ENCODE data around the gene CLDN11. TPM values are rescaled to one million over a fixed set of nuclear protein-coding genes. Genes with fewer than 3 reads are reported as not detected.

The CLDN11 gene
- total and polyA plus RNA-seq, 5 experiments from 2014 or later, result 0.19 TPM; not detected in 4

- POLR2A ChIA-PET, result no interaction called here
- Mint-ChIP-seq H3K36me3 (peaks cover 0 to 2% (median 2%) of the 10 kb centered on the region in 3 donors), H3K4me1 (peaks cover 9 to 19% (median 18%) of the 10 kb centered on the region in 4 donors), H3K4me3 (peak overlapping the region in 3 of 10 donors; percentile 7 to 80 (median 31)), H3K9me3 (no peaks in the 10 kb centered on the region), H3K27me3 (peaks cover 26 to 52% (median 34%) of the 10 kb centered on the region in 5 donors), H3K27ac (no peak overlapping the region)
- DNase-seq, result no peak
- ATAC-seq, result no peak
These were observed 1.6 kb upstream of the CLDN11 start for GRCh38 chr3:170417090-170417489.

GRCh38 chr3:170419557-170420087 is 954 bp downstream of the CLDN11 start:
- POLR2A ChIA-PET, result no interaction called here
- Mint-ChIP-seq H3K4me3 (peak overlapping the region in 5 of 10 donors; percentile 58 to 83 (median 69)), H3K4me1 (peaks cover 9 to 19% (median 18%) of the 10 kb centered on the region in 4 donors), H3K27ac (no peak overlapping the region), H3K36me3 (peaks cover 0 to 2% (median 2%) of the 10 kb centered on the region in 3 donors), H3K9me3 (no peaks in the 10 kb centered on the region), H3K27me3 (peaks cover 27 to 54% (median 33%) of the 10 kb centered on the region in 5 donors)
- peak in 1 of 10 donors; percentile 2 for DNase-seq
- peak; percentile 25 to 47 for ATAC-seq

- H3K36me3 Mint-ChIP-seq, result peaks cover 0 to 2% (median 2%) of the 10 kb centered on the region in 3 donors
- H3K9me3 Mint-ChIP-seq, result no peaks in the 10 kb centered on the region
- POLR2A ChIA-PET, result no interaction called here
- ATAC-seq (no peak), DNase-seq (no peak)
- peaks cover 27 to 54% (median 33%) of the 10 kb centered on the region in 5 donors for H3K27me3 Mint-ChIP-seq
- H3K27ac Mint-ChIP-seq, result no peak overlapping the region
- H3K4me1 Mint-ChIP-seq, result peaks cover 9 to 19% (median 18%) of the 10 kb centered on the region in 4 donors
- peak overlapping the region in 9 of 10 donors; percentile 26 to 83 (median 70) for H3K4me3 Mint-ChIP-seq
These were observed 1.7 kb downstream of the CLDN11 start for GRCh38 chr3:170420307-170420821.

- Mint-ChIP-seq H3K27me3 (peaks cover 25 to 54% (median 30%) of the 10 kb centered on the region in 5 donors), H3K4me3 (peak overlapping the region in 2 of 10 donors; percentile 70 to 77), H3K27ac (no peak overlapping the region), H3K4me1 (peaks cover 10 to 19% (median 18%) of the 10 kb centered on the region in 4 donors), H3K9me3 (no peaks in the 10 kb centered on the region), H3K36me3 (peaks cover 0 to 2% (median 2%) of the 10 kb centered on the region in 3 donors)
- ATAC-seq (no peak), DNase-seq (no peak)
- POLR2A ChIA-PET, result no interaction called here
These were observed 2.5 kb downstream of the CLDN11 start for GRCh38 chr3:170421111-170421641.

- peaks cover 25 to 53% (median 27%) of the 10 kb centered on the region in 5 donors for H3K27me3 Mint-ChIP-seq
- H3K9me3 Mint-ChIP-seq, result no peaks in the 10 kb centered on the region
- H3K4me3 Mint-ChIP-seq, result no peak overlapping the region
These were observed 3.1 kb downstream of the CLDN11 start for GRCh38 chr3:170421758-170422157.

GRCh38 chr3:170423001-170423615 is 4.4 kb downstream of the CLDN11 start:
- peaks cover 15 to 40% (median 18%) of the 10 kb centered on the region in 5 donors for H3K27me3 Mint-ChIP-seq
- peaks cover 0 to 2% (median 2%) of the 10 kb centered on the region in 3 donors for H3K36me3 Mint-ChIP-seq
- ATAC-seq, result no peak
- H3K4me1 Mint-ChIP-seq, result peaks cover 10 to 20% (median 17%) of the 10 kb centered on the region in 4 donors
- H3K27ac Mint-ChIP-seq, result no peak overlapping the region
- no peak for DNase-seq
- no peak overlapping the region for H3K4me3 Mint-ChIP-seq
- H3K9me3 Mint-ChIP-seq, result no peaks in the 10 kb centered on the region
- POLR2A ChIA-PET, result no interaction called here

More at GRCh38 chr3:170421758-170422157, 3.1 kb downstream of the CLDN11 start:
- DNase-seq, result no peak
- Mint-ChIP-seq H3K4me1 (peaks cover 10 to 19% (median 18%) of the 10 kb centered on the region in 4 donors), H3K27ac (no peak overlapping the region), H3K36me3 (peaks cover 0 to 2% (median 2%) of the 10 kb centered on the region in 3 donors)
- no peak for ATAC-seq
- POLR2A ChIA-PET, result no interaction called here

- POLR2A ChIA-PET, result no interaction called here
- Mint-ChIP-seq H3K4me3 (no peak overlapping the region), H3K27me3 (peaks cover 11 to 27% (median 15%) of the 10 kb centered on the region in 5 donors), H3K9me3 (no peaks in the 10 kb centered on the region), H3K4me1 (peaks cover 11 to 26% (median 21%) of the 10 kb centered on the region in 4 donors), H3K36me3 (no peaks in the 10 kb centered on the region), H3K27ac (no peak overlapping the region)
- DNase-seq, result no peak
- no peak for ATAC-seq
These were observed 6.2 kb downstream of the CLDN11 start for GRCh38 chr3:170424879-170425278.

GRCh38 chr3:170425491-170426239 is 7.0 kb downstream of the CLDN11 start:
- H3K4me3 Mint-ChIP-seq, result no peak overlapping the region
- no peaks in the 10 kb centered on the region for H3K9me3 Mint-ChIP-seq
- DNase-seq (no peak), ATAC-seq (no peak)
- POLR2A ChIA-PET, result no interaction called here
- no peaks in the 10 kb centered on the region for H3K36me3 Mint-ChIP-seq
- peaks cover 5 to 20% (median 10%) of the 10 kb centered on the region in 5 donors for H3K27me3 Mint-ChIP-seq
- H3K27ac Mint-ChIP-seq, result peak overlapping the region in 1 of 10 donors; percentile 26
- H3K4me1 Mint-ChIP-seq, result peaks cover 8 to 18% (median 15%) of the 10 kb centered on the region in 4 donors

GRCh38 chr3:170426240-170426797 is 7.7 kb downstream of the CLDN11 start:
- POLR2A ChIA-PET, result no interaction called here

GRCh38 chr3:170428095-170428494 is 9.4 kb downstream of the CLDN11 start:
- Mint-ChIP-seq H3K9me3 (peaks cover 0 to 4% (median 0%) of the 10 kb centered on the region in 9 donors), H3K36me3 (no peaks in the 10 kb centered on the region), H3K4me1 (peaks cover 8 to 16% (median 15%) of the 10 kb centered on the region in 4 donors), H3K27ac (peak overlapping the region in 1 of 10 donors; percentile 77), H3K4me3 (no peak overlapping the region), H3K27me3 (peaks cover 0 to 10% (median 2%) of the 10 kb centered on the region in 5 donors)
- POLR2A ChIA-PET, result no interaction called here
- ATAC-seq (no peak), DNase-seq (no peak)

More at GRCh38 chr3:170426240-170426797, 7.7 kb downstream of the CLDN11 start:
- Mint-ChIP-seq H3K4me1 (peaks cover 8 to 16% (median 15%) of the 10 kb centered on the region in 4 donors), H3K27me3 (peaks cover 4 to 17% (median 8%) of the 10 kb centered on the region in 5 donors), H3K4me3 (no peak overlapping the region), H3K9me3 (no peaks in the 10 kb centered on the region), H3K36me3 (no peaks in the 10 kb centered on the region), H3K27ac (peak overlapping the region in 1 of 10 donors; percentile 26)
- DNase-seq, result no peak
- no peak for ATAC-seq

GRCh38 chr3:170429050-170429449 is 10.4 kb downstream of the CLDN11 start:
- Mint-ChIP-seq H3K9me3 (peaks cover 0 to 4% (median 0%) of the 10 kb centered on the region in 9 donors), H3K4me1 (peaks cover 8 to 16% (median 15%) of the 10 kb centered on the region in 4 donors), H3K36me3 (no peaks in the 10 kb centered on the region), H3K4me3 (no peak overlapping the region), H3K27me3 (peaks cover 0 to 10% (median 2%) of the 10 kb centered on the region in 5 donors), H3K27ac (peak overlapping the region in 2 of 10 donors; percentile 16 to 77)
- POLR2A ChIA-PET, result interaction anchor here (0.6 kb wide), 1 partner anchor 17 kb away, joined by 3 read pairs; no protein-coding TSS in a partner anchor
- ATAC-seq (peak in 1 of 2 donors; percentile 65), DNase-seq (peak in 1 of 10 donors; percentile 14)

- no peak overlapping the region for H3K27ac Mint-ChIP-seq
- H3K27me3 Mint-ChIP-seq, result peaks cover 0 to 2% (median 0%) of the 10 kb centered on the region in 5 donors
- no peaks in the 10 kb centered on the region for H3K36me3 Mint-ChIP-seq
- ATAC-seq, result no peak
- H3K9me3 Mint-ChIP-seq, result peaks cover 0 to 4% (median 0%) of the 10 kb centered on the region in 9 donors
- DNase-seq, result no peak
- H3K4me3 Mint-ChIP-seq, result no peak overlapping the region
- POLR2A ChIA-PET, result no interaction called here
- H3K4me1 Mint-ChIP-seq, result peaks cover 7 to 16% (median 15%) of the 10 kb centered on the region in 4 donors
These were observed 12.4 kb downstream of the CLDN11 start for GRCh38 chr3:170431054-170431453.

Measured in naive thymus-derived CD8-positive, alpha-beta T cell (primary cell).